Measurements from ENCODE around the gene ABHD12B.

DNA sequence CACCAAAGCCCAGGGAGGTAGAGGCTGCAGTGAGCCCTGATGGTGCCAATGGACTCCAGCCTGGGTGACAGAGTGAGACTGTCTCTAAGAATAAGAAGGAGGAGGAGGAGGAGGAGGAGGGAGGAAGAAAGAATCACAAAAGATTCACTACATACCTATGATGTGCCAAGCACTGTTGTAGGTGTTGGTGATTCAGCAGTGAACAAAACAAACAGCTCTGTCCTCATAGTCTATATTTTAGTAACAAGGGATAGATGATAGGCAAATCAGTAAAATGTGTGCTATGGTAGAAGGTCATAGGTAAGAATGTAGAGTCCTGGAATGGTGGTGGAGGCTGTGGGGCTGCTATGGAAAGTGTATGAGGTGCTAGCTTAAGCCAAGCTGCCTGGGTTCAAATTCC, 18.0 kb upstream of the ABHD12B start:
- TF ChIP-seq CTCF (conservative IDR thresholded peaks at IDR 0.05) (no peak), EZH2 (IDR thresholded peaks at IDR 0.05; ENCODE audit: low read depth) (no peak)

All from PC-9 (cell line).